ENCODE data around the gene WDR54.

Gene WDR54

DNA sequence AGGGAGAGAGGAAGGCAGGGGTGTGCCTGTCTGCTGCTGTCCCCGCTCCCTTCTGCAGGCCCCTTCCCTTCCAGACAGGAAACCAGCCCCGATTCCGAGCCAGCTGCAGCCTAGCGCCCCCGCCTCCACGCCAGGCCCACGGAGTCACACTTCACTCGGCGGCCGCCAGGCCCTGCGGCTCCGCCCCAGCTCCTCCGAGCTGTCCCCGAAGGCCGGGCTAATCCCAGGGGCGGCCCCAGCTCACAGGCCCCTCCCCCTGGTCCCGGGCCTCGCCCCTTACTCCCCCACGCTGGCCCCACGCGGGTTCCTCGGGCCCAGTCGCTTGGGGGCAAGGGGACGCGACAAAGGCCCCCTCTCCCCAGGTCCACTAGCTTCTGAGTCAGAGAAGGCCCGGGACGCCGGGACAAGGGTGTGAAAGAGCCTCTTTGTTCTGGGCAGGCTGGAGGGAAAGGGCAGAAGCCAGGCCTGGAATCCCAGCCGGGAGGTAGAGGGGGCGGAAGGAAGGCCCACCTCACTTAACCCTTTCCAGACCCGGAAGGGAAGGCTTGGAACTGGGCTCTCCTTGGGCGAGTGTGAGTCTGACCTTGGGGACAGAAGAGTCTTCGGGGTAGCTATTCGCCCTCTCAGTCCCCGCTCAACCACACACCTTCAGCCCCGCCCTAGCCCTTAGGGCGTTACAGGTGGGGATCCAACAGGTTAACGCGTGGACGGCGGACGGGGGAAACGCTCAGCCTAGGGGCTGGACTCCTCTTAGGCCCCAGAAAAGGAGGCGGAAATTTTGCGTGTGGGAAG is 19.0 kb downstream of the WDR54 start (continued):
- TF ChIP-seq ZNF10 (tag by site-specific recombination; IDR thresholded peaks at IDR 0.05) (no peak), ZNF302 (tag by site-specific recombination; IDR thresholded peaks at IDR 0.05; ENCODE audit: low read depth) (no peak), ZNF791 (tag by site-specific recombination; IDR thresholded peaks at IDR 0.05) (no peak), ZNF600 (tag by site-specific recombination; IDR thresholded peaks at IDR 0.05) (no peak), ZNF610 (tag by site-specific recombination; IDR thresholded peaks at IDR 0.05; ENCODE audit: borderline replicate concordance) (peak; percentile 56; the same call in 1 of the 2 replicates), ZNF24 (tag by site-specific recombination; IDR thresholded peaks at IDR 0.05) (no peak), ZBTB1 (tag by site-specific recombination; IDR thresholded peaks at IDR 0.05) (no peak), ZNF549 (tag by site-specific recombination; IDR thresholded peaks at IDR 0.05) (no peak), ZNF23 (tag by site-specific recombination; IDR thresholded peaks at IDR 0.05; ENCODE audit: borderline replicate concordance) (no peak), HOXC10 (CRISPR knock-in tag; IDR thresholded peaks at IDR 0.05) (no peak), ZNF777 (tag by site-specific recombination; IDR thresholded peaks at IDR 0.05; ENCODE audit: borderline replicate concordance) (no peak), ZNF19 (tag by site-specific recombination; IDR thresholded peaks at IDR 0.05; ENCODE audit: low read depth) (no peak), ZNF555 (tag by site-specific recombination; conservative IDR thresholded peaks at IDR 0.05) (no peak), ZSCAN30 (tag by site-specific recombination; IDR thresholded peaks at IDR 0.05) (0 out of 2 replicates have a peak, but pooled peaks have one; percentile 33), ZNF335 (tag by site-specific recombination; conservative IDR thresholded peaks at IDR 0.05) (peak; percentile 89), ZNF664 (tag by site-specific recombination; IDR thresholded peaks at IDR 0.05) (no peak), ZNF521 (tag by site-specific recombination; IDR thresholded peaks at IDR 0.05) (no peak), GFI1B (tag by site-specific recombination; IDR thresholded peaks at IDR 0.05) (no peak), ZNF544 (tag by site-specific recombination; IDR thresholded peaks at IDR 0.05) (no peak), ZBTB17 (tag by site-specific recombination; IDR thresholded peaks at IDR 0.05) (peak; percentile 67), BCL11B (tag by site-specific recombination; IDR thresholded peaks at IDR 0.05; ENCODE audit: low read depth) (no peak), ZSCAN16 (tag by site-specific recombination; IDR thresholded peaks at IDR 0.05) (no peak), ZNF558 (tag by site-specific recombination; IDR thresholded peaks at IDR 0.05) (no peak), ZSCAN23 (tag by site-specific recombination; IDR thresholded peaks at IDR 0.05) (no peak), ZNF658 (tag by site-specific recombination; IDR thresholded peaks at IDR 0.05) (no peak), ZNF843 (tag by site-specific recombination; IDR thresholded peaks at IDR 0.05) (peak; percentile 53; the same call in 1 of the 2 replicates)
- TF ChIP-seq, protein P1, sequence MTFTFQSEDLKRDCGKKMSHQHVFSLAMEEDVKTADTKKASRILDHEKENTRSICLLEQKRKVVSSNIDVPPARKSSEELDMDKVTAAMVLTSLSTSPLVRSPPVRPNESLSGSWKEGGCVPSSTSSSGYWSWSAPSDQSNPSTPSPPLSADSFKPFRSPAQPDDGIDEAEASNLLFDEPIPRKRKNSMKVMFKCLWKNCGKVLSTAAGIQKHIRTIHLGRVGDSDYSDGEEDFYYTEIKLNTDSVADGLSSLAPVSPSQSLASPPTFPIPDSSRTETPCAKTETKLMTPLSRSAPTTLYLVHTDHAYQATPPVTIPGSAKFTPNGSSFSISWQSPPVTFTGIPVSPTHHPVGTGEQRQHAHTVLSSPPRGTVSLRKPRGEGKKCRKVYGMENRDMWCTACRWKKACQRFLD (tag by site-specific recombination; IDR thresholded peaks at IDR 0.05), result no peak
- TF ChIP-seq, protein P2, sequence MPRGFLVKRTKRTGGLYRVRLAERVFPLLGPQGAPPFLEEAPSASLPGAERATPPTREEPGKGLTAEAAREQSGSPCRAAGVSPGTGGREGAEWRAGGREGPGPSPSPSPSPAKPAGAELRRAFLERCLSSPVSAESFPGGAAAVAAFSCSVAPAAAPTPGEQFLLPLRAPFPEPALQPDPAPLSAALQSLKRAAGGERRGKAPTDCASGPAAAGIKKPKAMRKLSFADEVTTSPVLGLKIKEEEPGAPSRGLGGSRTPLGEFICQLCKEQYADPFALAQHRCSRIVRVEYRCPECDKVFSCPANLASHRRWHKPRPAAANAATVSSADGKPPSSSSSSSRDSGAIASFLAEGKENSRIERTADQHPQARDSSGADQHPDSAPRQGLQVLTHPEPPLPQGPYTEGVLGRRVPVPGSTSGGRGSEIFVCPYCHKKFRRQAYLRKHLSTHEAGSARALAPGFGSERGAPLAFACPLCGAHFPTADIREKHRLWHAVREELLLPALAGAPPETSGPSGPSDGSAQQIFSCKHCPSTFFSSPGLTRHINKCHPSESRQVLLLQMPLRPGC (tag by site-specific recombination; IDR thresholded peaks at IDR 0.05), result no peak
- TF ChIP-seq, protein P3, sequence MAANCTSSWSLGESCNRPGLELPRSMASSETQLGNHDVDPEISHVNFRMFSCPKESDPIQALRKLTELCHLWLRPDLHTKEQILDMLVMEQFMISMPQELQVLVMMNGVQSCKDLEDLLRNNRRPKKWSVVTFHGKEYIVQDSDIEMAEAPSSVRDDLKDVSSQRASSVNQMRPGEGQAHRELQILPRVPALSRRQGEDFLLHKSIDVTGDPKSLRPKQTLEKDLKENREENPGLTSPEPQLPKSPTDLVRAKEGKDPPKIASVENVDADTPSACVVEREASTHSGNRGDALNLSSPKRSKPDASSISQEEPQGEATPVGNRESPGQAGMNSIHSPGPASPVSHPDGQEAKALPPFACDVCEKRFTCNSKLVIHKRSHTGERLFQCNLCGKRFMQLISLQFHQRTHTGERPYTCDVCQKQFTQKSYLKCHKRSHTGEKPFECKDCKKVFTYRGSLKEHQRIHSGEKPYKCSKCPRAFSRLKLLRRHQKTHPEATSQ (tag by site-specific recombination; IDR thresholded peaks at IDR 0.05), result no peak
- TF ChIP-seq, protein P4, sequence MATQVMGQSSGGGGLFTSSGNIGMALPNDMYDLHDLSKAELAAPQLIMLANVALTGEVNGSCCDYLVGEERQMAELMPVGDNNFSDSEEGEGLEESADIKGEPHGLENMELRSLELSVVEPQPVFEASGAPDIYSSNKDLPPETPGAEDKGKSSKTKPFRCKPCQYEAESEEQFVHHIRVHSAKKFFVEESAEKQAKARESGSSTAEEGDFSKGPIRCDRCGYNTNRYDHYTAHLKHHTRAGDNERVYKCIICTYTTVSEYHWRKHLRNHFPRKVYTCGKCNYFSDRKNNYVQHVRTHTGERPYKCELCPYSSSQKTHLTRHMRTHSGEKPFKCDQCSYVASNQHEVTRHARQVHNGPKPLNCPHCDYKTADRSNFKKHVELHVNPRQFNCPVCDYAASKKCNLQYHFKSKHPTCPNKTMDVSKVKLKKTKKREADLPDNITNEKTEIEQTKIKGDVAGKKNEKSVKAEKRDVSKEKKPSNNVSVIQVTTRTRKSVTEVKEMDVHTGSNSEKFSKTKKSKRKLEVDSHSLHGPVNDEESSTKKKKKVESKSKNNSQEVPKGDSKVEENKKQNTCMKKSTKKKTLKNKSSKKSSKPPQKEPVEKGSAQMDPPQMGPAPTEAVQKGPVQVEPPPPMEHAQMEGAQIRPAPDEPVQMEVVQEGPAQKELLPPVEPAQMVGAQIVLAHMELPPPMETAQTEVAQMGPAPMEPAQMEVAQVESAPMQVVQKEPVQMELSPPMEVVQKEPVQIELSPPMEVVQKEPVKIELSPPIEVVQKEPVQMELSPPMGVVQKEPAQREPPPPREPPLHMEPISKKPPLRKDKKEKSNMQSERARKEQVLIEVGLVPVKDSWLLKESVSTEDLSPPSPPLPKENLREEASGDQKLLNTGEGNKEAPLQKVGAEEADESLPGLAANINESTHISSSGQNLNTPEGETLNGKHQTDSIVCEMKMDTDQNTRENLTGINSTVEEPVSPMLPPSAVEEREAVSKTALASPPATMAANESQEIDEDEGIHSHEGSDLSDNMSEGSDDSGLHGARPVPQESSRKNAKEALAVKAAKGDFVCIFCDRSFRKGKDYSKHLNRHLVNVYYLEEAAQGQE (tag by site-specific recombination; IDR thresholded peaks at IDR 0.05), result no peak
- TF ChIP-seq, protein P5, sequence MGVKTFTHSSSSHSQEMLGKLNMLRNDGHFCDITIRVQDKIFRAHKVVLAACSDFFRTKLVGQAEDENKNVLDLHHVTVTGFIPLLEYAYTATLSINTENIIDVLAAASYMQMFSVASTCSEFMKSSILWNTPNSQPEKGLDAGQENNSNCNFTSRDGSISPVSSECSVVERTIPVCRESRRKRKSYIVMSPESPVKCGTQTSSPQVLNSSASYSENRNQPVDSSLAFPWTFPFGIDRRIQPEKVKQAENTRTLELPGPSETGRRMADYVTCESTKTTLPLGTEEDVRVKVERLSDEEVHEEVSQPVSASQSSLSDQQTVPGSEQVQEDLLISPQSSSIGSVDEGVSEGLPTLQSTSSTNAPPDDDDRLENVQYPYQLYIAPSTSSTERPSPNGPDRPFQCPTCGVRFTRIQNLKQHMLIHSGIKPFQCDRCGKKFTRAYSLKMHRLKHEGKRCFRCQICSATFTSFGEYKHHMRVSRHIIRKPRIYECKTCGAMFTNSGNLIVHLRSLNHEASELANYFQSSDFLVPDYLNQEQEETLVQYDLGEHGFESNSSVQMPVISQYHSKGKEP (tag by site-specific recombination; IDR thresholded peaks at IDR 0.05), result no peak
- TF ChIP-seq, protein P6, sequence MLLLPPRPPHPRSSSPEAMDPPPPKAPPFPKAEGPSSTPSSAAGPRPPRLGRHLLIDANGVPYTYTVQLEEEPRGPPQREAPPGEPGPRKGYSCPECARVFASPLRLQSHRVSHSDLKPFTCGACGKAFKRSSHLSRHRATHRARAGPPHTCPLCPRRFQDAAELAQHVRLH (tag by site-specific recombination; IDR thresholded peaks at IDR 0.05), result peak; percentile 66
